Astrocyte (in vitro differentiated cells and primary cell): ENCODE results near the gene LYST.
"Not testable (repeated sequence)": the region's sequence is repeated elsewhere in the genome, so short reads cannot be mapped to it uniquely, and the experiment has no call there.

Experiments
- EZH2 ChIP-seq: IDR thresholded peaks from 2 replicates; pipeline ENCODE4 v1.6.1; 2012; ENCODE audit warnings: mild to moderate bottlenecking, low read length, inconsistent platforms; ENCODE audit not compliant: insufficient read depth
- TF ChIP-seq, protein P1 (sequence below): IDR thresholded peaks from 2 replicates; pipeline ENCODE4 v1.5.1; 2011; ENCODE audit warnings: low read depth, mild to moderate bottlenecking, inconsistent platforms, low read length, moderate library complexity; ENCODE audit not compliant: insufficient read depth

DNA sequence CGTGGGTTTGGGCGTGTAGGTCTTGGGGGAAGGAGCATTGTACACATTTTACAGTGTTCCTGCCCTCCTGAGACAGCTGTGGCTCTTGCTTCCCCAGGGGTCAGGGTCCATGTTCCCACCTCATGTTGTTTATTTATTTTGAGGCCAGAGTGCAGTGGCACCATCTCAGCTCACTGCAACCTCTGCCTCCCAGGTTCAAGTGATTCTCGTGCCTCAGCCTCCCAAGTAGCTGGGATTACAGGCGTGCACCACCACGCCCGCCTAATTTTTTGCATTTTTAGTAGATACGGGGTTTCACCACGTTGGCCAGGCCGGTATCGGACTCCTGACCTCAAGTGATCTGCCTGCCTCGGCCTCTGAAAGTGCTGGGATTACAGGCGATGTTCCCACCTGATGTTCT is 219.2 kb downstream of the LYST start:
- TF ChIP-seq, protein P1, sequence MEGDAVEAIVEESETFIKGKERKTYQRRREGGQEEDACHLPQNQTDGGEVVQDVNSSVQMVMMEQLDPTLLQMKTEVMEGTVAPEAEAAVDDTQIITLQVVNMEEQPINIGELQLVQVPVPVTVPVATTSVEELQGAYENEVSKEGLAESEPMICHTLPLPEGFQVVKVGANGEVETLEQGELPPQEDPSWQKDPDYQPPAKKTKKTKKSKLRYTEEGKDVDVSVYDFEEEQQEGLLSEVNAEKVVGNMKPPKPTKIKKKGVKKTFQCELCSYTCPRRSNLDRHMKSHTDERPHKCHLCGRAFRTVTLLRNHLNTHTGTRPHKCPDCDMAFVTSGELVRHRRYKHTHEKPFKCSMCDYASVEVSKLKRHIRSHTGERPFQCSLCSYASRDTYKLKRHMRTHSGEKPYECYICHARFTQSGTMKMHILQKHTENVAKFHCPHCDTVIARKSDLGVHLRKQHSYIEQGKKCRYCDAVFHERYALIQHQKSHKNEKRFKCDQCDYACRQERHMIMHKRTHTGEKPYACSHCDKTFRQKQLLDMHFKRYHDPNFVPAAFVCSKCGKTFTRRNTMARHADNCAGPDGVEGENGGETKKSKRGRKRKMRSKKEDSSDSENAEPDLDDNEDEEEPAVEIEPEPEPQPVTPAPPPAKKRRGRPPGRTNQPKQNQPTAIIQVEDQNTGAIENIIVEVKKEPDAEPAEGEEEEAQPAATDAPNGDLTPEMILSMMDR, result not testable (repeated sequence)
- TF ChIP-seq EZH2, result not testable (repeated sequence)
